DOHH2 (cell line): Measurements from ENCODE around the gene DMTF1.

ENCODE experiments used
- H3F3A ChIP-seq: fragments of 200-600 bp; sonication (generic), shearing (Covaris generic); 2 replicates; pipeline ENCODE4 v1.6.0; 2016; ENCODE audit warnings: antibody characterized with exemption, mild to moderate bottlenecking; ENCODE audit not compliant: control insufficient read depth, insufficient read depth
- H3K27ac ChIP-seq: fragments of 200-600 bp; sonication (generic); 2 replicates; pipeline ENCODE4 v1.5.1; 2014; ENCODE audit warnings: low read depth, mild to moderate bottlenecking, low read length, moderate library complexity
- H3K27me3 ChIP-seq: fragments of 200-600 bp; sonication (generic); 2 replicates; pipeline ENCODE4 v1.6.1; 2014; ENCODE audit warnings: mild to moderate bottlenecking, low read length, mixed read lengths; ENCODE audit not compliant: control insufficient read depth
- H3K36me3 ChIP-seq: fragments of 200-600 bp; sonication (generic); 2 replicates; pipeline ENCODE4 v1.6.1; 2014; ENCODE audit warnings: mild to moderate bottlenecking, low read length, moderate library complexity, mixed read lengths; ENCODE audit not compliant: control insufficient read depth
- H3K4me1 ChIP-seq: fragments of 200-600 bp; sonication (generic); 2 replicates; pipeline ENCODE4 v1.6.1; 2014; ENCODE audit warnings: mild to moderate bottlenecking, low read length, mixed read lengths; ENCODE audit not compliant: control insufficient read depth
- H3K4me2 ChIP-seq: fragments of 200-600 bp; sonication (generic); 2 replicates; pipeline ENCODE4 v1.6.0; 2014; ENCODE audit warnings: mild to moderate bottlenecking, low read length, moderate library complexity
- H3K4me3 ChIP-seq: fragments of 200-600 bp; sonication (generic); 2 replicates; pipeline ENCODE4 v1.5.1; 2014; ENCODE audit warnings: mild to moderate bottlenecking, low read length, mixed read lengths
- H3K79me2 ChIP-seq: fragments of 200-600 bp; sonication (generic); 2 replicates; pipeline ENCODE4 v1.6.1; 2014; ENCODE audit warnings: mild to moderate bottlenecking, low read length, mixed read lengths; ENCODE audit not compliant: control insufficient read depth
- H3K9me2 ChIP-seq: fragments of 200-600 bp; sonication (generic); replicated peaks from 2 replicates; pipeline ENCODE4 v1.6.1; 2014; ENCODE audit warnings: mild to moderate bottlenecking, low read length, mixed read lengths; ENCODE audit not compliant: control insufficient read depth
- H3K9me3 ChIP-seq: fragments of 200-600 bp; sonication (generic); 2 replicates; pipeline ENCODE4 v1.6.1; 2014; ENCODE audit warnings: antibody characterized with exemption, low read length, mixed read lengths; ENCODE audit not compliant: control insufficient read depth, insufficient read depth
- H4K20me1 ChIP-seq: fragments of 200-600 bp; sonication (generic); 2 replicates; pipeline ENCODE4 v1.6.0; 2014; ENCODE audit warnings: low read depth, mild to moderate bottlenecking, antibody characterized with exemption, low read length, moderate library complexity; ENCODE audit not compliant: control insufficient read depth, insufficient read depth
- EZH2phosphoT487 ChIP-seq: fragments of 200-600 bp; sonication (generic); IDR thresholded peaks from 2 replicates; pipeline ENCODE4 v1.6.1; 2017; ENCODE audit warnings: borderline replicate concordance, mild to moderate bottlenecking, antibody characterized with exemption, low read length, moderate library complexity, mixed read lengths
- TF ChIP-seq, protein P1 (sequence below): fragments of 200-600 bp; sonication (generic); IDR thresholded peaks from one replicate; pipeline ENCODE4 v1.5.1; 2014; ENCODE audit warnings: antibody characterized with exemption, mild to moderate bottlenecking, low read depth, low read length; ENCODE audit not compliant: poor library complexity, severe bottlenecking

DMTF1 gene

GRCh38 chr7:87107949-87108776, 44.1 kb upstream of the DMTF1 start:
- Histone ChIP-seq H4K20me1 (no peaks in the 10 kb centered on the region), H3K27me3 (no peaks in the 10 kb centered on the region), H3K4me2 (no peak overlapping the region), H3K79me2 (no peaks in the 10 kb centered on the region), H3K4me3 (no peak overlapping the region), H3K4me1 (no peaks in the 10 kb centered on the region), H3K9me3 (no peaks in the 10 kb centered on the region), H3K27ac (no peak overlapping the region), H3K9me2 (no peaks in the 10 kb centered on the region), H3K36me3 (no peaks in the 10 kb centered on the region), H3F3A (no peaks in the 10 kb centered on the region)
- TF ChIP-seq, protein P1, sequence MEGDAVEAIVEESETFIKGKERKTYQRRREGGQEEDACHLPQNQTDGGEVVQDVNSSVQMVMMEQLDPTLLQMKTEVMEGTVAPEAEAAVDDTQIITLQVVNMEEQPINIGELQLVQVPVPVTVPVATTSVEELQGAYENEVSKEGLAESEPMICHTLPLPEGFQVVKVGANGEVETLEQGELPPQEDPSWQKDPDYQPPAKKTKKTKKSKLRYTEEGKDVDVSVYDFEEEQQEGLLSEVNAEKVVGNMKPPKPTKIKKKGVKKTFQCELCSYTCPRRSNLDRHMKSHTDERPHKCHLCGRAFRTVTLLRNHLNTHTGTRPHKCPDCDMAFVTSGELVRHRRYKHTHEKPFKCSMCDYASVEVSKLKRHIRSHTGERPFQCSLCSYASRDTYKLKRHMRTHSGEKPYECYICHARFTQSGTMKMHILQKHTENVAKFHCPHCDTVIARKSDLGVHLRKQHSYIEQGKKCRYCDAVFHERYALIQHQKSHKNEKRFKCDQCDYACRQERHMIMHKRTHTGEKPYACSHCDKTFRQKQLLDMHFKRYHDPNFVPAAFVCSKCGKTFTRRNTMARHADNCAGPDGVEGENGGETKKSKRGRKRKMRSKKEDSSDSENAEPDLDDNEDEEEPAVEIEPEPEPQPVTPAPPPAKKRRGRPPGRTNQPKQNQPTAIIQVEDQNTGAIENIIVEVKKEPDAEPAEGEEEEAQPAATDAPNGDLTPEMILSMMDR, result no peak
- no peak for TF ChIP-seq EZH2phosphoT487

DNA sequence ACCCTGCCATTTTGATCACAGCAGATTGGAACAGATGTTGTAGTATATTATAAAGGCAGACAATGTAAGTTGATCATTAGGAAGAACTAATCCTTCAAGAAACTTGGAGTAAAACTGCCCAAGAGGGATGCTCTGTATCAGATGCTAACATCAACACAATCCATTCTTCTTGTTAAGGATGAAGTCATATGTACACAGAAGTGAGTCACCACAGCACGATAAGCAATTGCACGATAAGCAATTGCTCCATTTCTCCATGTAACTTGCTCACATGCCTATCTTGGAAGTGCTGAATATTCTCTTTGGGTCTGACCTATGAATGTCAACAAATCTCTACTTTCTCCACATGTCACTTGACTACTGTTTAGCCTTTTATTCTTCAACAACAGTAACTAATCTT, 41.5 kb upstream of the DMTF1 start:
- Histone ChIP-seq H3K4me3 (no peak overlapping the region), H3K27ac (no peak overlapping the region), H3K79me2 (no peaks in the 10 kb centered on the region), H3K9me3 (peaks cover 6% of the 10 kb centered on the region; the same call in 1 of the 2 replicates), H3K36me3 (no peaks in the 10 kb centered on the region), H3K27me3 (no peaks in the 10 kb centered on the region), H4K20me1 (no peaks in the 10 kb centered on the region), H3K9me2 (no peaks in the 10 kb centered on the region), H3F3A (no peaks in the 10 kb centered on the region), H3K4me1 (no peaks in the 10 kb centered on the region), H3K4me2 (no peak overlapping the region)
- TF ChIP-seq, protein P1, result no peak
- no peak for TF ChIP-seq EZH2phosphoT487

GRCh38 chr7:87111877-87112276, 40.4 kb upstream of the DMTF1 start:
- Histone ChIP-seq H3K4me2 (no peak overlapping the region), H3K27ac (no peak overlapping the region), H3K79me2 (no peaks in the 10 kb centered on the region), H4K20me1 (no peaks in the 10 kb centered on the region), H3K36me3 (no peaks in the 10 kb centered on the region), H3F3A (no peaks in the 10 kb centered on the region), H3K9me2 (no peaks in the 10 kb centered on the region), H3K27me3 (no peaks in the 10 kb centered on the region), H3K4me1 (no peaks in the 10 kb centered on the region), H3K4me3 (no peak overlapping the region), H3K9me3 (peaks cover 6% of the 10 kb centered on the region; the same call in 1 of the 2 replicates)
- no peak for TF ChIP-seq EZH2phosphoT487
- TF ChIP-seq, protein P1, result no peak
